Activated CD8-positive, alpha-beta memory T cell treated with anti-CD3 and anti-CD28 coated beads, Interleukin-2, amount 10 ng/mL, durations not matched to agents 7 days and 5 days (primary cell): ENCODE results near the gene C1QTNF5. TPM values are rescaled to one million over a fixed set of nuclear protein-coding genes. Genes with fewer than 3 reads are reported as not detected.

Experiments
- ATAC-seq: fragments of 150-1000 bp; cut with Tn5 transposase; one replicate; pipeline ENCODE4 v1.10.0; 2021; ENCODE audit warnings: moderate library complexity
- CTCF ChIA-PET: fragments of 350-600 bp; sonication (Branson Sonifier 250); formaldehyde crosslinking; loops from one replicate; lab custom pipeline; 2021; ENCODE audit warnings: antibody characterized with exemption; lab: Charles Lee
- DNase-seq: peaks from one replicate; pipeline ENCODE4 v3.0.0-alpha.2; 2020
- H3K27ac Mint-ChIP-seq: one replicate; pipeline ENCODE4 v1.8.0; 2021; ENCODE audit warnings: mild to moderate bottlenecking, mixed read lengths
- H3K27me3 Mint-ChIP-seq: one replicate; pipeline ENCODE4 v1.8.0; 2021; ENCODE audit warnings: mixed read lengths
- H3K36me3 Mint-ChIP-seq: one replicate; pipeline ENCODE4 v1.8.0; 2021; ENCODE audit warnings: mild to moderate bottlenecking, mixed read lengths
- H3K4me1 Mint-ChIP-seq: one replicate; pipeline ENCODE4 v1.8.0; 2021; ENCODE audit warnings: mixed read lengths
- H3K4me3 Mint-ChIP-seq: one replicate; pipeline ENCODE4 v1.8.0; 2021; ENCODE audit warnings: mild to moderate bottlenecking, moderate library complexity, mixed read lengths
- H3K9me3 Mint-ChIP-seq: one replicate; pipeline ENCODE4 v1.8.0; 2022; ENCODE audit warnings: low read depth, mixed read lengths
- total RNA-seq, 2 experiments: library from RNA; stranded (reverse); gene quantifications; one replicate each; pipeline ENCODE4 v1.2.3, GENCODE V29; 2021

C1QTNF5 gene
- total RNA-seq, 2 experiments from 2014 or later: not detected

GRCh38 chr11:119309953-119310681 is 30.6 kb downstream of the C1QTNF5 start:
- CTCF ChIA-PET: interaction anchor here (0.7 to 1.3 kb wide), 4 partner anchors 11 to 28 kb away, joined by 3 to 4 read pairs (median 3); no protein-coding TSS in a partner anchor
- H3K36me3 Mint-ChIP-seq: no peaks in the 10 kb centered on the region
- no peak overlapping the region for H3K4me3 Mint-ChIP-seq
- DNase-seq: no peak
- no peak overlapping the region for H3K27ac Mint-ChIP-seq
- peaks cover 9% of the 10 kb centered on the region for H3K27me3 Mint-ChIP-seq
- H3K9me3 Mint-ChIP-seq: no peaks in the 10 kb centered on the region
- ATAC-seq: no peak
- H3K4me1 Mint-ChIP-seq: peaks cover 15% of the 10 kb centered on the region

- Mint-ChIP-seq H3K4me3 (no peak overlapping the region), H3K27ac (no peak overlapping the region), H3K36me3 (no peaks in the 10 kb centered on the region), H3K27me3 (peaks cover 4% of the 10 kb centered on the region), H3K9me3 (no peaks in the 10 kb centered on the region), H3K4me1 (peaks cover 16% of the 10 kb centered on the region)
- DNase-seq: no peak
- ATAC-seq: no peak
- CTCF ChIA-PET: interaction anchor here (0.7 to 4.8 kb wide), 5 partner anchors 12 to 82 kb away, joined by 3 to 33 read pairs (median 3); no protein-coding TSS in a partner anchor
Observed at GRCh38 chr11:119309411-119309810, 31.3 kb downstream of the C1QTNF5 start.

GRCh38 chr11:119307974-119308373 is 32.7 kb downstream of the C1QTNF5 start:
- Mint-ChIP-seq H3K27me3 (no peaks in the 10 kb centered on the region), H3K9me3 (no peaks in the 10 kb centered on the region), H3K36me3 (peaks cover 12% of the 10 kb centered on the region), H3K4me3 (no peak overlapping the region), H3K4me1 (peaks cover 16% of the 10 kb centered on the region), H3K27ac (no peak overlapping the region)
- CTCF ChIA-PET: interaction anchor here (0.5 to 4.8 kb wide), 11 partner anchors 9 to 167 kb away, joined by 3 to 33 read pairs (median 3); partner anchors contain the start of genes CBL and MCAM
- no peak for DNase-seq
- ATAC-seq: no peak

GRCh38 chr11:119307219-119307618 is 33.5 kb downstream of the C1QTNF5 start:
- Mint-ChIP-seq H3K27ac (no peak overlapping the region), H3K4me1 (peaks cover 16% of the 10 kb centered on the region), H3K4me3 (no peak overlapping the region), H3K9me3 (no peaks in the 10 kb centered on the region), H3K27me3 (no peaks in the 10 kb centered on the region), H3K36me3 (peaks cover 14% of the 10 kb centered on the region)
- no peak for DNase-seq
- CTCF ChIA-PET: interaction anchor here (0.5 to 4.8 kb wide), 8 partner anchors 10 to 144 kb away, joined by 3 to 33 read pairs (median 4); partner anchors contain the start of genes CBL and MCAM
- no peak for ATAC-seq

GRCh38 chr11:119306373-119306890 is 34.3 kb downstream of the C1QTNF5 start:
- DNase-seq: no peak
- Mint-ChIP-seq H3K4me3 (no peak overlapping the region), H3K4me1 (peaks cover 16% of the 10 kb centered on the region)

GRCh38 chr11:119305556-119306372 is 34.9 kb downstream of the C1QTNF5 start:
- ATAC-seq: no peak
- H3K9me3 Mint-ChIP-seq: no peaks in the 10 kb centered on the region
- no peak overlapping the region for H3K4me3 Mint-ChIP-seq
- peak overlapping the region; percentile 16 for H3K27ac Mint-ChIP-seq
- peaks cover 22% of the 10 kb centered on the region for H3K36me3 Mint-ChIP-seq
- H3K27me3 Mint-ChIP-seq: no peaks in the 10 kb centered on the region
- CTCF ChIA-PET: interaction anchor here (0.6 to 4.8 kb wide), 4 partner anchors 11 to 111 kb away, joined by 3 to 33 read pairs (median 12); partner anchors contain the start of gene MCAM
- no peak for DNase-seq
- H3K4me1 Mint-ChIP-seq: peaks cover 16% of the 10 kb centered on the region

More at GRCh38 chr11:119306373-119306890, 34.3 kb downstream of the C1QTNF5 start:
- CTCF ChIA-PET: interaction anchor here (0.6 to 4.8 kb wide), 4 partner anchors 11 to 112 kb away, joined by 3 to 33 read pairs (median 12); partner anchors contain the start of gene MCAM
- Mint-ChIP-seq H3K36me3 (peaks cover 18% of the 10 kb centered on the region), H3K27me3 (no peaks in the 10 kb centered on the region), H3K9me3 (no peaks in the 10 kb centered on the region), H3K27ac (peak overlapping the region; percentile 56)
- peak; percentile 63 for ATAC-seq

- H3K36me3 Mint-ChIP-seq: peaks cover 39% of the 10 kb centered on the region
- H3K4me1 Mint-ChIP-seq: peaks cover 16% of the 10 kb centered on the region
- H3K9me3 Mint-ChIP-seq: no peaks in the 10 kb centered on the region
- no peaks in the 10 kb centered on the region for H3K27me3 Mint-ChIP-seq
- ATAC-seq (no peak), DNase-seq (no peak)
- H3K27ac Mint-ChIP-seq: no peak overlapping the region
- CTCF ChIA-PET: interaction anchor here (1.4 to 1.9 kb wide), 3 partner anchors 19 to 77 kb away, joined by 4 to 5 read pairs (median 4); no protein-coding TSS in a partner anchor
- no peak overlapping the region for H3K4me3 Mint-ChIP-seq
Observed at GRCh38 chr11:119303227-119303718, 37.4 kb downstream of the C1QTNF5 start.

- Mint-ChIP-seq H3K9me3 (no peaks in the 10 kb centered on the region), H3K4me3 (no peak overlapping the region), H3K4me1 (peaks cover 3% of the 10 kb centered on the region), H3K27ac (no peak overlapping the region), H3K27me3 (no peaks in the 10 kb centered on the region), H3K36me3 (peaks cover 45% of the 10 kb centered on the region)
- CTCF ChIA-PET: interaction anchor here (1.0 to 1.4 kb wide), 6 partner anchors 16 to 156 kb away, joined by 3 to 4 read pairs (median 3); no protein-coding TSS in a partner anchor
- DNase-seq (no peak), ATAC-seq (no peak)
Observed at GRCh38 chr11:119300198-119300964, 40.3 kb downstream of the C1QTNF5 start.

GRCh38 chr11:119299416-119299815 is 41.3 kb downstream of the C1QTNF5 start:
- Mint-ChIP-seq H3K9me3 (no peaks in the 10 kb centered on the region), H3K4me1 (no peaks in the 10 kb centered on the region), H3K4me3 (no peak overlapping the region), H3K36me3 (peaks cover 45% of the 10 kb centered on the region), H3K27ac (no peak overlapping the region), H3K27me3 (no peaks in the 10 kb centered on the region)
- no peak for ATAC-seq
- CTCF ChIA-PET: interaction anchor here (1.0 to 1.3 kb wide), 3 partner anchors 24 to 156 kb away, joined by 3 to 4 read pairs (median 3); no protein-coding TSS in a partner anchor
- DNase-seq: no peak

GRCh38 chr11:119298726-119299125 is 42.0 kb downstream of the C1QTNF5 start:
- no peak for ATAC-seq
- CTCF ChIA-PET: no interaction called here
- no peaks in the 10 kb centered on the region for H3K27me3 Mint-ChIP-seq

GRCh38 chr11:119297938-119298337 is 42.7 kb downstream of the C1QTNF5 start:
- Mint-ChIP-seq H3K9me3 (no peaks in the 10 kb centered on the region), H3K27ac (no peak overlapping the region), H3K4me3 (no peak overlapping the region), H3K4me1 (no peaks in the 10 kb centered on the region), H3K36me3 (peaks cover 35% of the 10 kb centered on the region), H3K27me3 (no peaks in the 10 kb centered on the region)
- DNase-seq (no peak), ATAC-seq (no peak)
- CTCF ChIA-PET: interaction anchor here (0.8 to 1.7 kb wide), 7 partner anchors 12 to 101 kb away, joined by 3 to 8 read pairs (median 4); no protein-coding TSS in a partner anchor

More at GRCh38 chr11:119298726-119299125, 42.0 kb downstream of the C1QTNF5 start:
- Mint-ChIP-seq H3K9me3 (no peaks in the 10 kb centered on the region), H3K27ac (no peak overlapping the region), H3K4me3 (no peak overlapping the region), H3K36me3 (peaks cover 40% of the 10 kb centered on the region), H3K4me1 (no peaks in the 10 kb centered on the region)
- no peak for DNase-seq

- CTCF ChIA-PET: interaction anchor here (1.0 kb wide), 2 partner anchors 28 to 29 kb away, joined by 3 read pairs; no protein-coding TSS in a partner anchor
- Mint-ChIP-seq H3K4me3 (no peak overlapping the region), H3K9me3 (no peaks in the 10 kb centered on the region), H3K27ac (no peak overlapping the region), H3K36me3 (peaks cover 38% of the 10 kb centered on the region), H3K4me1 (no peaks in the 10 kb centered on the region), H3K27me3 (no peaks in the 10 kb centered on the region)
- ATAC-seq (no peak), DNase-seq (no peak)
Observed at GRCh38 chr11:119295178-119295577, 45.5 kb downstream of the C1QTNF5 start.
